Esophagus squamous epithelium (tissue), 4 donors: ENCODE data around the gene RET.

Experiments used
- CTCF ChIP-seq, 6 experiments: fragments of 450-650 bp in 4 of 6; fragments of 200-600 bp in 2 of 6; sonication (generic) in 2 of 6; IDR thresholded peaks; one replicate each; pipeline ENCODE4 v1.5.1; 2016 to 2019; ENCODE audit warnings: antibody characterized with exemption in 6 of 6, mild to moderate bottlenecking in 4 of 6, moderate library complexity in 4 of 6
- POLR2A ChIP-seq, 4 donors: fragments of 450-650 bp; IDR thresholded peaks; one replicate each; pipeline ENCODE4 v1.6.1; 2017; ENCODE audit warnings: antibody characterized with exemption in 4 of 4, mild to moderate bottlenecking in 4 of 4, moderate library complexity in 3 of 4

GRCh38 chr10:43074409-43074808 is 2.5 kb upstream of the RET start:
- no peak for TF ChIP-seq CTCF (IDR thresholded peaks at IDR 0.05)
- TF ChIP-seq POLR2A (IDR thresholded peaks at IDR 0.05): no peak
